ENCODE measurements around the gene EGR1. TPM values are rescaled to one million over a fixed set of nuclear protein-coding genes. Genes with fewer than 3 reads are reported as not detected.

Gene EGR1
- polyA plus RNA-seq, 2 of the 4 experiments (the other 2 are of a cell fraction): 0.59 to 49.3 TPM

GRCh38 chr5:138469540-138470321, 4.5 kb downstream of the EGR1 start:
- DNase-seq (ENCODE audit: low read depth in 1 of 2, low spot score in 1 of 2): peak; percentile 35 to 94
- Histone ChIP-seq H3K4me3 (no peak overlapping the region), H3K4me1 (peaks cover 6% of the 10 kb centered on the region; the same call in 2 of the 3 replicates), H3K27ac (no peak overlapping the region), H3K9me3 (no peaks in the 10 kb centered on the region), H3K4me2 (no peak overlapping the region)
- ChIA-PET CTCF (interaction anchor here (0.9 to 2.8 kb wide), 3 partner anchors 24 to 79 kb away, joined by 3 to 13 read pairs (median 4); no protein-coding TSS in a partner anchor), POLR2A (no interaction called here)
- peak; percentile 37 to 52 for ATAC-seq
- WGBS (ENCODE audit: missing lambda C conversion rate): 53% methylated on average over 8 of the region's 8 CpGs
- no peak for FAIRE-seq
- no peak for TF ChIP-seq ZFP36 (IDR thresholded peaks at IDR 0.05; ENCODE audit: borderline replicate concordance, partially characterized antibody)
- TF ChIP-seq MAFK (IDR thresholded peaks at IDR 0.05; ENCODE audit: partially characterized antibody): no peak
- no peak for TF ChIP-seq HES2 (IDR thresholded peaks at IDR 0.05)
- no peak for TF ChIP-seq SMC3 (IDR thresholded peaks at IDR 0.05)
- no peak for TF ChIP-seq EP300 (IDR thresholded peaks at IDR 0.05)
- no peak for TF ChIP-seq PBX3 (IDR thresholded peaks at IDR 0.05)
- TF ChIP-seq CTCF (IDR thresholded peaks at IDR 0.05): no peak
- no peak for TF ChIP-seq RCOR1 (IDR thresholded peaks at IDR 0.05; ENCODE audit: low read depth, low read length)
- TF ChIP-seq NFE2L2 (conservative IDR thresholded peaks at IDR 0.05; ENCODE audit: low read length): 0 out of 2 replicates have a peak, but pooled peaks have one; percentile 2
- peak; percentile 98 for TF ChIP-seq EHF (CRISPR knock-in tag; IDR thresholded peaks at IDR 0.05)
- peak; percentile 28; the same call in 1 of the 2 replicates for TF ChIP-seq MAZ (IDR thresholded peaks at IDR 0.05; ENCODE audit: borderline replicate concordance, low read depth, low read length)
- TF ChIP-seq HOXB13 (CRISPR knock-in tag; IDR thresholded peaks at IDR 0.05; ENCODE audit: low read depth): no peak
- TF ChIP-seq CBX8 (IDR thresholded peaks at IDR 0.05): no peak
- TF ChIP-seq HDAC2 (IDR thresholded peaks at IDR 0.05): no peak
- TF ChIP-seq SREBF2 (IDR thresholded peaks at IDR 0.05): no peak
- TF ChIP-seq CHD4 (IDR thresholded peaks at IDR 0.05; ENCODE audit: borderline replicate concordance): no peak
- no peak for TF ChIP-seq MAX (IDR thresholded peaks at IDR 0.05)
- no peak for TF ChIP-seq CBX2 (IDR thresholded peaks at IDR 0.05; ENCODE audit: borderline replicate concordance, low read depth)
- TF ChIP-seq ZSCAN20 (CRISPR knock-in tag; IDR thresholded peaks at IDR 0.05): no peak; the same call in none of the 2 replicates
- TF ChIP-seq NR3C1 (IDR thresholded peaks at IDR 0.05): no peak
- peak; percentile 71 for TF ChIP-seq BHLHE40 (IDR thresholded peaks at IDR 0.05; ENCODE audit: low read depth, low read length)
- peak; percentile 63 for TF ChIP-seq FOXS1 (CRISPR knock-in tag; IDR thresholded peaks at IDR 0.05)
- TF ChIP-seq PHF8 (IDR thresholded peaks at IDR 0.05; ENCODE audit: borderline replicate concordance, low read depth): no peak
- TF ChIP-seq BCL3 (IDR thresholded peaks at IDR 0.05): no peak
- peak; percentile 73 for TF ChIP-seq ATOH8 (CRISPR knock-in tag; IDR thresholded peaks at IDR 0.05; ENCODE audit: low read depth)
- TF ChIP-seq TP53 (CRISPR knock-in tag; IDR thresholded peaks at IDR 0.05): peak; percentile 99
- TF ChIP-seq CHD2 (IDR thresholded peaks at IDR 0.05; ENCODE audit: low read length, partially characterized antibody): peak; percentile 69
- TF ChIP-seq NPAS2 (CRISPR knock-in tag; IDR thresholded peaks at IDR 0.05; ENCODE audit: borderline replicate concordance): no peak
- TF ChIP-seq FOSB (CRISPR knock-in tag; IDR thresholded peaks at IDR 0.05): peak; percentile 100
- peak; percentile 99 for TF ChIP-seq HMGXB4 (CRISPR knock-in tag; IDR thresholded peaks at IDR 0.05; ENCODE audit: borderline replicate concordance)
- TF ChIP-seq POLR2AphosphoS2 (conservative IDR thresholded peaks at IDR 0.05; ENCODE audit: low read length): peak; percentile 97
- peak; percentile 99 for TF ChIP-seq RARB (CRISPR knock-in tag; IDR thresholded peaks at IDR 0.05)
- TF ChIP-seq JUNB (IDR thresholded peaks at IDR 0.05): no peak
- TF ChIP-seq POLR2A (IDR thresholded peaks at IDR 0.05; ENCODE audit: low read length): no peak
- no peak for TF ChIP-seq CEBPB (IDR thresholded peaks at IDR 0.05)
- no peak for TF ChIP-seq KDM1A (IDR thresholded peaks at IDR 0.05; ENCODE audit: low read depth)
